ENCODE measurements around the gene MGMT.

Gene MGMT

DNA sequence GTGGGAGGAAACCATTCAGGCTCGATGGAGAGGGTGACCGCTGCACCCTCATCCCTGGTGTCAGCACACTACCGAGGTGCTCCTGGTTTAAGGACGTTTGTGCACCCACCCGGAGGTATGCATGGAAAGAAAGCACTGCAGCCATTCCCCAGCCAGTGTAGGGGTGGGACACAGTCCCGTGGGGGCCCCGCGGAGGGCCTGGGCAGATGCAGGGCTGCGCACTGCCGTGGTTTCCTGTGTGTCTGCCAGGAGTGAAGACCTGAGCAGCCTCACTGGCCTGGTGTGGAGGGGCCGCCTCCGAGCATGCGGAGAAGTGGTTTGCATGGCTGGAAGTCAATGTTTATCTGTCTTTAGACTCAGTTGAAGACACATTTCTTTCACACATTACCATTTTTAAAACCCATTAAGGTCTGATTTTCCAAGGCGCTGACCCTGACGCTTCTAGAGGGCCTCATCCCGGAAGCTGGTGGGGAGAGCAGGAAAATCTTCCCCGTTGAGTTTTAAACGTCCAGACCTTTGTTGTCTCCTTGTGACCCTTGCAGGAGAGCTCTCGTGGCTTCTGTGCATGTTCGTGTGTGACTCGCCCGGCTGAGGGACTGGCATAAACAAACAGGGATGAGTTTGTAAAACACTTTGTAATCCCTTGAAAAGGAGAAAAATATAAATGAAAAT lies 188.1 kb downstream of the MGMT start:
- DNase-seq (ENCODE audit: low spot score), result no peak

DNA sequence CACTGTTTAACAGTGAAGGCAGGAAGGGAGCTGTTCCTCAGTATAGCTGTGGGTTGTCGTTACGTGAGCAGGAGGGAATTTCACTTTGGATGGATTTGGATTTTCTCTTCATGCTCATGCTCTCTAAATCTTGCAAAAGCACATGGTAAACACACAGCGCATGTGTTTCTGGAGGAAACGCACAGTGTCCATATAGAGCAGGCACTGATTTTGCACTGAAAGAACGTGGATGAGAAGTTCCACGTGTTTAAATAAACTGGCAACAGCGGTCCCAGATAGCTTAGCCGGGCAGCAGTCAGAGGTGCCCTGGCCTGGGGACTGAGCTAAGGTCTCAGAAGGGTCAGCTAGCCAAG lies 188.6 kb downstream of the MGMT start:
- no peak for DNase-seq (ENCODE audit: low spot score)

DNA sequence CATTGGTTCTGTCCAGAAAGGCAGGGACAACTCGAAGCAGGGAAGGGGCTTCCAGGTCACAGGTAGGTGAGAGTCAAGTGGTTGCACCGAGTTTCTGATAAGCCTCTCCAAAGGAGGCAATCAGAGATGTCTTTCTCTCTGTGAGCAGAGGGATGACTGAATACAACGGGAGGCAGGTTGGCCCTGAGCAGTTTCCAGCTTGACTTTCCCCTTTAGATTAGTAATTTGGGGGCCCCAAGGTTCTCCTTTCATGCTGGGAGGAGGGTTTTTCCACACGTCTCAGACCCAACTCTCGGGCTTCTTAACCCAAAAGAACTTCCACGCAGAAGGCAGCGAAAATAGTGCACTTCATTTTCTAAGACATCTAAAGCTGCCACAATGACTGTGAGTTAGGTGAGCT lies 189.6 kb downstream of the MGMT start:
- no peak for DNase-seq (ENCODE audit: low spot score)

DNA sequence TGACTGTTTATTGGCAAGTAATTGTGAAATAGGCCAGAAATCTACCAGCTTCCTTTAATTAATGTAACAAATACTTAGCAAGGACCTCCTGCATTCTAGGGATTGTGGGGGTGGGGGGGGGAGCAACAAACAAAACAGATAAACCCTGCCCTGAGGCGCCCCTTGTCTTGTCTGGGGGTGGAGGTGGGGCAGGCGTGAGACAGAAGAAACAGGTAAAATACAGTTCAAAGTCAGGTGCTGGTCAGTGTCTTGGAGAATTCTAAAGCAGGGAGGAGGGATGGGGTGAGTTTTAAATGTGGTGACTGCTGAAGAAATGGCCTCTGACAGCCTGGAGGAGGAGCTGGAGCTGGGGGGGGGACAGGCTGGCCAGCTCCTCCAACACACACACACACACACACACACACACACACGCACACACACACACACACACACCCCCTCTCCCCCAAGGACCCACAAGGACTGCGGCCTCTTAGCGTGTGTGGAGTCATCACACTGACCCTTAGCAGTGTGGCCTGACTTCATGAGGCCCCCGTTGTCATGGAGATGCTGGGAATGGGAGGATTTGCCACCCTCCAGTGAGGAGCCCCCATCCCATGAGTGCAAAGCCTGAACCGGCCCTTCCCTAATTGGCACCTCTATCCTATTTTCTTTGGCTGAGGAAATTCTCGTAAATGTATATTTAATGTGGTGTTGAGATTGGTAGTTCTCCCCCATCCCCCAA lies 190.4 kb downstream of the MGMT start:
- DNase-seq (ENCODE audit: low spot score), result no peak

DNA sequence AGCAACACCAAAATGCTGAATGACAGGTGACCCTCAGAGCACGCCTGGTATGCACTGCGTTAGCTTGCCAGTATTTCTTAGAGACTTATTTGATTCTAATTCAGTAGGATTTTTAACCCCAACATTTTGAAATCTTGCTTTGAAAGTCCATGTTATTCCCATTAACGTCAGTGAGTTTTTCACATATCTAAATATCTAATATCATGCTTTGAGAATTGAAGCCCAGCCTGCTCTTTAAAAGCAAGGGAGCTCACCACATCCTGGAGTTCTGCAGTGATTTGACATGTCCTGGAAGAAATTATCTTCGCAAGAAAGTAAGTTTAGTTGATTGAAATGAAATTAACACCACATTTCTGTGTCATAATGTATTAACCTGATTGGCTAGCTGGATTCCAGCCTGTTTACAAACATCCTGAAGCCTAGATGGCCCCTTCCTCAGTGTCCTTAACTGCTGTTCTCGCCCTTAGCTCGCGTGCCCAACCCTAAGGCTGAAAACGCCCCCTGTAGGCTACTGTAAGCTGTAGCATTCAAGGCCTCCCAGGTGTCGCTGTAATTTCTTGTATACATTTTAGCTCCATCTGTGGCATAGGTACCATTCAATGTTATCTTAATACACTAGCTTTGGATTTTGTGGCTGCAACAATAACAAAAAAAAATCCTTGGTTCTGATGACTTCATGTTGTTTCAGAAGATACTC lies 191.5 kb downstream of the MGMT start:
- peak; percentile 76 for DNase-seq (ENCODE audit: low spot score)

DNA sequence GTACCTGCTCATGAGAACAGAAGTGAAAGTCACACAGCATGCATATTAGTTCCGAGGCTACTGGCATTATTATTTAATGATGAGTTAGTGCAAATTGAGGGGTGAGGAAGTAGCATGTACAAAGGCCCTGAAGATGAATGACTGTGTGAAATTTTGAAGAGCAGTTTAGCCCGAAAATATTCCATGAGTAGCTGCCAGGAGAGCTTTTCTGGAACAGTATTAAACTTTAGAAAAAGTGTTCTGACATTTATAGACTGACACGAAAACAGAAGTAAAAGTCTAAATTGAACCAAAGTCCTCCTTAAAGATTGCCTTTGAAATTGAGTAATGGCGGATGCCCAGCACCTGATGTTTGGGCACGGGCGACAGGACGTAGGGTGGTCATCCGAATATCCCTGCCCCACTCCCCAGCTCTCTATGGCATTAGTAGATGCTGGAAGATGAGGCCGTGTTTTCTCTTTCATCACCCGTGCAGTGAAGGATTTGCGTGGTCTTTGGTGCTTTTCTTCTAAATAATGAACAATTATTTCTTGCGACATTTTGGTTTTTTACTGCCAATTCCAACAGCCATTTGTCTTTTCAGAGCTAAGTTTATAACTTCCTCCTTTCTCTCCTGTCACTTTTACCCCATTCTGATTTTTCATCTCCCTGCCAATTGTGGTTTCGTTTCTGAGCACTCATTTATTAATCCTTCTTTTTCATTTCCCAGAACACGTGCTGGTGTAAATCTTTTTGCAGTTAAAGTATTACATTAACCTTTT lies 192.6 kb downstream of the MGMT start:
- no peak for DNase-seq (ENCODE audit: low spot score)

DNA sequence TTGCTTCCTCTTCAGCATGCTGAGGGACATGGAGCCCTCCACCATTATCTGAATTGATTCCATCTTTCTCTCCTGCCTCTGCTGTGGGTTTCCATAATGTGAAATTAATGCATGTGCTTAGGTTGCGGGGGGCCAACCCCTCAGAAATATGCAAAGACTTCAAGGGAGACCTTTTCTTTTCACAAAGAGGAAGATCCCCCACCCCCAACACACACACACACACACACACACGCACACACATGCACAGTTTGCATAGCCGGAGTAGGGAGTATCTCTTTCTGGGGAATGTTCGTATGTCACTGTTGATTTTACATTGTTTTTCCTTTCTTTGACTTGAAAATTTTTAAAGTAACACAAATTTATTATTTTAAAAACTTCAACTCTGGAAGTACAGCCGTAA lies 193.5 kb downstream of the MGMT start:
- no peak for DNase-seq (ENCODE audit: low spot score)

DNA sequence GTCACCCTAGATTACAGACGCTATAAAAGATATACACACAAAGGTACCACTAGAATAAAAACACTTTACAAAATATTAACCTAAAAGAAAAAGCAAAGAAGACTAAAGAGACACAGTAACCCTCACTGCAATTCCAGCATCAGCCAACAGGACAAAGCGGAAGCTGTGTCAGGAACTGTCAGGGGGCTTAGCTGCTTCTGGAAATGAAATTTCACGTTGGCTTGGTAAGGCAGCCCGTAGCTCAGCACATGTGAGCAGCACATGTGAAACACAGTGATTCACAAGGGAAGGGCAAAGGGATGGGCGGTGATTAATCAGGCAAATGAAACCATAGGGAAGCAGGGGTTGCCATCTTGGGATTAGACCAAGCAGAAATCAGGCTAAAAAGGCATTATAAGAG lies 195.4 kb downstream of the MGMT start:
- no peak for DNase-seq (ENCODE audit: low spot score)

DNA sequence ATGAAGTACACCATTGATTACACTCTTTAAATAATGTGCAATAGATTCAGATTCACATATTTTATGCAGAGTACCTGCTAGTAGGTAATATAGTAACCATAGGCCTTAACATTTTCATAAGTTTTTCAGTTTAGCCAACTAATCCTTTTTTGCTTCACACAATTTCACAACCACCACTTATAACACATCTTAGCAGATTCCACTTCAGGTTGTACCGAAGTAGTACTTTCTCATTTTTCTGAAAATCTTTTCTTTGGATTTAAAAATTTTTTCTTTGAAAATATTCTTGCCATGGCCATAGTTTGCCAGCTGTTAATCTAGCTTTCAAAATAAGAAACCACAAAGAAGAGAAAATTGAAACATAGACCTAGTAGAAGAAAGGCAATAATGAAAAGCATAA lies 203.1 kb downstream of the MGMT start:
- DNase-seq (ENCODE audit: low spot score), result no peak

DNA sequence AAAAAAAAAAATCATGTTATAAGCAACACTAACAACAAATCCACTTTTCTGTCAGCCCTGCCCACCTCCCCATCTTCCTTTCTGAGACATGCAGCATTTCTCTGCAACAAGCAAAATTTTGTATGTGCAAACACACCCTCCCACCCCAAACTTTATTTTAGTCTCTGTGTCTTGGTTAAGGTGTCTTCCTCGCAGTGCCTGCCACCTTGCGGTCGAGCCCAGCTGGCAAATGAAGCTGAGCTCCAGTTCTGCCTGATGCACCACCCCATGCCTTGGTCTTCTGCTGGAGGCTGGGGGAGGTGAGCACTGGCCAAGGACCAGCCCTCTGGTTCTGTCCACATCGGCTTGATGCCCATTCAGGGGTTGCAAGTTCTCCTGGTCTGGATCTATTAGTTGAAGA lies 206.3 kb downstream of the MGMT start:
- no peak for DNase-seq (ENCODE audit: low spot score)

DNA sequence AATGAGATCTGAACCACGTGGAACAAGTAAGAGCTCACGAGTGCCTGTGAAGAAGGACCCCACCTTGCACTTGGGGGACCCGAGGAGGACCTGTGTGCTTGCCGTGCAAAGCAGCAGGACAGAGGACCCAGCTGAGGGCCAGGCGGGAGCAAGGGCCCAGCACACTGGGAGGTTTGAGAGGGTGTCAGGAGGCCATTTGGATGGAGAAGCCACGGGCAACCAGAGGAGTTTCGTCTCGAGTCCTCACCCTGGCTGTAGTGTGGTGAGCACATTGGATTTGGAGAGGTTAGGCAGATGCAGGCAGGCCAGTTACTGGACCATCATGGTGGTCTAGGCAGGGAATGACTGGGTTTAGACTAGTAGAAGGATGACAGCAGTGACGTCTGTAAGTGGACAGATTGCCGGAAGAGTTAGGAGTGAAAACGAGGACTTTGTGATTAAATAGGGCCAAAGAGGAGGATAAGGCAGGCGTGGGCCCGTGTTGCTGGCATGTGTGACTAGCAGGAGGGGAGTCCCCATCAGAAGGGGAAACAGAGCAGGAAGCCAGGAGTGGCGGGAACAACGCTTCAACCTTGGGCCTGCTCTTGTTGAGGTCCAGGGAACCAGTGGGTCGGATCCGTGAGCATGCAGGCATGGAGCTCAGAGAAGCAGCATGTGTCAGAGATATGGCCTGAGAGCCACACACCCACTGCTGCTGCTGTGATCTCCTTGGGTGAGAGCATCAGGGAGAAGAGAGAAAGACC lies 208.2 kb downstream of the MGMT start:
- no peak for DNase-seq (ENCODE audit: low spot score)

DNA sequence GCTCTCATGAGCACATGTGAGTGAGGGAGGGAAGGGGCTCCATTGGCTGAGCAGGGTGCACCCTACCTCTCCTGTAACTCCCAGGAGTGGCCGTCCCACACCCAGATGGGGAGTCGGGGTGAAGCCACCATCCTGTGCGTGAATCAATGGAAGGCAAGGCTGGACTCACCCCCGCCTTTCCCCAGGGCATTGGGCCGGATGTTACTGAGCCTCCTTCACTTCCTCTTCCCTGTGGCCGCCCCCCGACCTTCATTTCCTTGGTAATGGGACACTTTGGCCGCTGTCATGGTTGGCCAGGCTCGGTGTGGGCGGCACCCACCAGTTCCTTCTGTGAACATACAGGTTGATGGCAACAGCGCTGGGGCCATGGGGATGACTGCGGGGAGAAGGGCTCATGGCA lies 209.0 kb downstream of the MGMT start:
- no peak for DNase-seq (ENCODE audit: low spot score)

DNA sequence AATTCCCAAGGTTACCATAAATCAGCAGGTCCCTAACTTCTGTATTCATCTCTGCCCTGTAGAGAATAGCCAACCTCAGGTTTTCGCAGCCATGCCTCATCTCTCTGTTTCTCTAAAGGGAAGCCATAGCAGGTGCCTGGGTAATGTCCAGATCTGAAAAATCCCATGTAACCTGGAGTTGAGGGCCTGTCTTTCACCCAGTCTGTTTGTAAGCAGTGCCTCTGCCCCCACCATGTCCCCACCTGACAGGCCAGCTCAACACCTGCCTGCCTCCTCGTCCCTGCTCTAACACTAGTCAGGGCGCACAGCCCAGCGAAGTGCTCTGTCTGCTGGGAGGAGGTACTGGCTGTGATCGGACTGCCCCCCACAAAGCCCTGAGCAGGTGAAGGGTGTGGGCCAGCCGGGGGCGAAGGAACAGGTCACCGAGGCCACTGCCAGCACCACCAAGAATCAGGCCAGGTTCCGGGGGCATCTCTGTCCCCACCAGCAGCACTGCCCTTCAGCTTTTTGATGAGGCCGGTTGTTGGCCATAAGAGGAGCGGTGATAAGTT lies 210.4 kb downstream of the MGMT start:
- DNase-seq (ENCODE audit: low spot score), result no peak

DNA sequence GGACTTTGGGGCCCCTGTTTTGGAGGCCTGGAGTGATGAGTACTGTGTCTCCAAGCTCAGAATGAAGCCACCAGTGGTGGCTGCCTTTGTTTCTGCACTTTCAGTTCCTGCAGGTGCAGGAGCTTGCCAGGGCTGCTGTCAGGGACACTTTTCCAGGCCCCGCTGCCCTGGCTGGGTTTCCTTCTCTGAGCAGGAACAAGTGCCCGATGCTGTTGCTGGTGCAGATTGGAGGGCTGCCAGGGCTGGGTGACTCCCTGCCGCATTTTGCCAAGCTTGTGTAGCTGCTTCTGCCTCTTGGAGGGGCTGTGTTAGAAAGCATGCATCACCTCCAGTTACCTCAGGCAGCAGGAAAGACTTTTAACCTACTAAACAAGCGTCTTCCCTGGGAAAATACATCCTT lies 211.1 kb downstream of the MGMT start:
- DNase-seq (ENCODE audit: low spot score), result no peak

DNA sequence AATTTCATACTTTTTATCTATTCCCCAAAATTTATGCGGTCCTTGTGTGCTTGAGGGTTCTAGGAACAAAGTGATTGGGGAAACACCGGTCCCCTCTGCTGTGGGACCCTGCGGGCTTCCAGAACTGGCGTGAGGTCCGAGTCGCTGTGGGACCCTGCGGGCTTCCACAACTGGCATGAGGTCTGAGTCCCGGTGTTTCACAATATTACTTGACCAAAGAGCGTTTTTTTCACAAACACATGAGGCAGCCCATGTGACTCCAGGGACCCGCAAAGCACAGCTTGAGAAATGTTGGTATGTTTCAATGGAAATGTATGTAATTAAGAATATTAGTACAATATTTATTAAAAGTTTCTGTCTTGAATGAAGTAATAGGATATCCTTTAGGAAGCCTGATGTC lies 212.2 kb downstream of the MGMT start:
- no peak for DNase-seq (ENCODE audit: low spot score)

DNA sequence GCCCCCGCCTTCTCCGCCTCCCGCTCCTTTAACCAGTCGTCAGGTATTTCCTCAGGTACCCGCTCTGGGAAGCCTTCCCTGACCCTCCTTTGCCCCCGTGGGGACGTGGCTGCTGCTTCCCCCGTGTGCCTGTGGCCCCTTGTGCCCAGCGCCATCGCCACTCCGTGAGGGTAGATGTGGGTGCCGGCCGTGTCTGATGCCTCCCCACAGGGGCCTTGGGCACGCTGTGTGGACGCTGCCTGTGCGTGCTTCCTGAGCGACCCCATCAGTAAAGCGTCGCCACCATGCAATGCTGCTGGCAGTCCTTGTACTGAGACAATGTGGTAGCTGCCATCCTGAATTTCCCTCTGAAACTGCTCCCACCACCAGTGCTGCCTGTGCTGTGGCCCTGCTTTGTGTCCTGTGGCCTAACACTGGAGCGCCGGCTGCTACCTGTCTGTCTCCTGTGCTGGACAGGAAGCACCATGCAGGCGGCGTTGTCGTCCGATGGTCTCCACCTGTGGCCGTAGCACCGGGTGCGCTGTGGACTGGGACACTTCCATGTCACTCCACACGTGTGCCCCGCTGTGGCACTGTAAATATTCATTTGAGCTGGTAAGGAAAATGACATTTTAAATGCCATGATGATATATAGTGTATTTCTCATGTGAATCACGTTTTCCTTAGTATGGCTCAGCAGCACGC lies 213.8 kb downstream of the MGMT start:
- no peak for DNase-seq (ENCODE audit: low spot score)

DNA sequence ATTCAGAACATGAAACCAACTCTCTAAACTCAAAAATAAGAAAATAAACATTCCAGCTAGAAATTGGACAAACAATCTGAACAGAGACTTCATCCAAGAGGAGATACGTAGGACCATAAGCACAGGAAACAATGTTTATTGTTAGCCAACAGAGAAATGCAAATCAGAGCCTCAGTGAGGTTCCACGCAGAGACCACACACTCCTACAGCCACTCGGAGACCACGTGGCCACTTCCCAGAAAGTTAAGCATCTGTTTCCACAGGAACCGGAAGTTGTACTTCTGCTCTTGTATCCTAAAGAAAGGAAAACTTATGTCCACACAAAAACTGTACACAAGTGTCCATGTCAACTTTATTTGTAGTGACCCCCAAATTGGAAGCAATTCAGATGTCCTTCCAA lies 214.8 kb downstream of the MGMT start:
- DNase-seq (ENCODE audit: low spot score), result no peak

DNA sequence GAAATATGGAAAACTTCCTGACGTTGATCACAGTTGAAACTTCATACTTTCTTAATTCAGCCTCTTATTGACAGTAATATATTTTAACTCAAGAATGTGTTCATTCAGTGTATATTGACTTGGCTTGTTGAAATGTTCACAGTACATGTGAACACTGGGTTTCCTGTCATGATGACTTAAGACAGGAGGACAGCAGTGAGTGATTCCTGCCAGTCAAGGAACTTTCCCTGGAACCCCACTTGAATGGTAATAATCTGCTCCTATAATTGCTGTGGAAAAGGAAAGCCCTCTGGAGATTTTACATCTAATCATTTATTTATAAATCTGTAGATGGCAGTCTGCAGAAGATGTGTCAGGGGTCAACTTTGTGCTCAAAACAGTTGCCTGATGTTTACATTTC lies 216.5 kb downstream of the MGMT start:
- no peak for DNase-seq (ENCODE audit: low spot score)

DNA sequence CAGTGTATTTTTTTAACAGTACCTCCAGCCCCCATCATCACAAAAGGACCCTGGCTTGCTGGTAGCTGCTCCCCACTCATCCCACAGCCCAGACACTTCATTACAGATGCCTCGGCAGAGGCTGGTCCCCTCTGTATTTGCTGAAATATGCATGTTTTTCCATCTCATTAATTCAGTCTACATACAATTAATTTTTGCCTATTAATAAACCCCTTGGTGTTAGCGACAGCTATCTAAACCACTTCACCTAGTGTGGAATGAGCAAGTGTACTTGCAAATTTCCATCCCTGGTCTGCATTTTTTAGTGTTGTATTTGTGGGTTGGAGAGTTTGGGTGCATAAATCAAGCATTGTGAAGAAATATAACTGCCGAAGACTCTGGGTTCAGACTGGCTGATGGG lies 216.9 kb downstream of the MGMT start:
- no peak for DNase-seq (ENCODE audit: low spot score)

DNA sequence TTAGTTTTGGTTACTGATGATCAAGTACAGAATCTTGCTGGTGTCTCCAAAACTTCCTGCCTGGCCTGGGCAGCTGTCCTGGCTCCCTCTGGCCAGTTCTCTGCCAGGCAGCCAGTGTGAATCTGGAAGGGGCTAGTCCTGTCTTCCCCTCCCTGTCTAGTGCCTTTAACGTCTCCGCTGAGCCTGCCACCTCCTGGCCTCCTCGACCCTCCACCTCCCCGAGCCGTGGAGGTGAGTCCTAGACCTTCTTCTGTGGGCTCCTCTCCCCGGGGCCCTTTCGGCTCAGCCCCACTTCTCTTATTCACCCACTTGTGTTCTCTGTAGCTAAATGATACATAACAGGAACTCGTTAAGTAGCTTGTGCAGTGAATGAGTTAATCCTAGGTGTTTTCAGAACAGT lies 218.2 kb downstream of the MGMT start:
- DNase-seq (ENCODE audit: low spot score), result no peak

DNA sequence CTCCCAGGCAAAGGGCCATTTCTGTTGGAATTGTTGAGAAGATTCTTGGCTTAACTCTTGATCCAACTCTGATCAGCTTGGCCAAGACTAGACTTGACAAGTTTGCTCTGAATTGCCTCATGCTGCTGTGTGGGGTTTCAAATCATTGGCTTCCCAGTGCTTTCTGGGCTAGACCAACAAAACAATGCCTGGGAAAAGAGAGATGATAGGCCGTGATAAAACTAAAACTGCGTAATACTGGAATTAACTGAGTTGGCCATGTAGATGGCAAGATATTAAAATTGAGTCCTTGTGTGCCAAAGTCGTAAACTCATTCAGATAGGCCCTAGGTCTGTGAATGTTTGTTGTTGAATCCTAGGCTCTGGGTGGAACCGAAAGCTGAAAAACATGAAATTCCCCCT lies 222.6 kb downstream of the MGMT start:
- no peak for DNase-seq (ENCODE audit: low spot score)
